ENCODE measurements around the gene RNF10. TPM values are rescaled to one million over a fixed set of nuclear protein-coding genes. Genes with fewer than 3 reads are reported as not detected.

The RNF10 gene
- total and polyA plus RNA-seq, 10 of the 15 experiments (the other 5 are each of a cell fraction or from before 2014, with no cell fraction given): 48.2 to 127 (median 64.5) TPM

- TF ChIP-seq E4F1 (IDR thresholded peaks at IDR 0.05; ENCODE audit: borderline replicate concordance, partially characterized antibody): no peak
Observed at GRCh38 chr12:120620624-120621023, 86.5 kb downstream of the RNF10 start (continued).

GRCh38 chr12:120625557-120626419 is 91.6 kb downstream of the RNF10 start:
- ChIA-PET RAD21 (ENCODE audit: unreplicated experiment) (interaction anchor here (0.9 to 1.8 kb wide), 4 partner anchors 9 to 182 kb away, joined by 3 to 5 read pairs (median 4); no protein-coding TSS in a partner anchor), SMC1A (ENCODE audit: uncharacterized antibody, unreplicated experiment) (interaction anchor here (0.7 to 1.2 kb wide), 5 partner anchors 21 to 193 kb away, joined by 3 to 5 read pairs (median 3); no protein-coding TSS in a partner anchor), CTCF (interaction anchor here (0.6 to 3.8 kb wide), 14 partner anchors 9 to 346 kb away, joined by 3 to 17 read pairs (median 4); partner anchors contain the start of genes MLEC and POP5), POLR2A (interaction anchor here (0.7 kb wide), 1 partner anchor 367 kb away, joined by 4 read pairs; no protein-coding TSS in a partner anchor)
- intact Hi-C loops (cut with micrococcal nuclease; ENCODE audit: unreplicated experiment): loop anchor here (5.0 kb wide), 3 partner anchors 87 to 487 kb away; partner anchors contain the start of gene UNC119B
- Histone ChIP-seq H3K9ac (ENCODE audit: control insufficient read depth, insufficient read depth, low read length) (no peak overlapping the region), H3K4me2 (ENCODE audit: control insufficient read depth, insufficient read depth) (peak overlapping the region; percentile 31), H3K36me3 (ENCODE audit: control insufficient read depth in 2 of 2, insufficient read depth in 2 of 2, low read length in 1 of 2) (no peaks in the 10 kb centered on the region), H3K79me2 (ENCODE audit: control insufficient read depth, insufficient read depth, low read length) (no peaks in the 10 kb centered on the region), H3K4me3 (no peak overlapping the region; the same call in 1 of the 2 replicates), H3K9me3 (replicated peaks; ENCODE audit: control insufficient read depth, insufficient read depth, low read length) (no peaks in the 10 kb centered on the region), H4K20me1 (ENCODE audit: control insufficient read depth, insufficient read depth) (no peaks in the 10 kb centered on the region), H3K4me1 (ENCODE audit: control insufficient read depth, insufficient read depth, low read length) (no peaks in the 10 kb centered on the region), H2AFZ (ENCODE audit: control insufficient read depth, low read depth, low read length) (peak overlapping the region; percentile 88), H3K27ac (ENCODE audit: control insufficient read depth, insufficient read depth) (no peak overlapping the region), H3K27me3 (replicated peaks in 1 of 2; ENCODE audit: control insufficient read depth in 2 of 2, insufficient read depth in 2 of 2, low read length in 1 of 2) (no peaks in the 10 kb centered on the region; a peak in 2 of 4 replicates)
- 35% methylated on average over 25 of the region's 26 CpGs for WGBS (ENCODE audit: insufficient coverage, insufficient replicate concordance, low lambda C conversion rate, missing lambda C conversion rate)
- BruUV-seq (replicated peaks): no TSS peak
- FAIRE-seq: no peak
- ATAC-seq: peak; percentile 90
- peak; percentile 11 for DNase-seq (ENCODE audit: low read depth, low spot score)
- in situ Hi-C loops (cut with MboI): no loop called here
- no peak for TF ChIP-seq GABPA (IDR thresholded peaks at IDR 0.05; ENCODE audit: low read depth)
- TF ChIP-seq PML (IDR thresholded peaks at IDR 0.05; ENCODE audit: low read length): no peak
- TF ChIP-seq CEBPZ (IDR thresholded peaks at IDR 0.05; ENCODE audit: low read depth, low read length): no peak
- TF ChIP-seq CTCF (IDR thresholded peaks at IDR 0.05 in 2 of 3, conservative IDR thresholded peaks at IDR 0.05 in 1 of 3; ENCODE audit: control insufficient read depth in 2 of 3, extremely low read depth in 1 of 3, insufficient read depth in 1 of 3, low read depth in 3 of 3, low read length in 3 of 3): peak in 2 of 3 experiments; percentile 30 to 40; a peak in 3 of 6 replicates
- TF ChIP-seq SMAD1 (IDR thresholded peaks at IDR 0.05; ENCODE audit: low read depth, partially characterized antibody): no peak
- no peak for TF ChIP-seq CHD2 (IDR thresholded peaks at IDR 0.05; ENCODE audit: borderline replicate concordance, low read depth, low read length)
- peak; percentile 54 for TF ChIP-seq NR2F1 (conservative IDR thresholded peaks at IDR 0.05)
- no peak for TF ChIP-seq RUNX3 (IDR thresholded peaks at IDR 0.05; ENCODE audit: low read length)
- no peak for TF ChIP-seq TCF12 (IDR thresholded peaks at IDR 0.05; ENCODE audit: low read depth, low read length)
- no peak for TF ChIP-seq EGR1 (IDR thresholded peaks at IDR 0.05; ENCODE audit: borderline replicate concordance in 1 of 2, low read depth in 2 of 2, low read length in 2 of 2)

All from GM12878 (cell line).